NCI-H526 (cell line): Measurements from ENCODE around the gene FAM149A.

Experiments used
- DNase-seq, 2 experiments: peaks; one replicate each; lab custom pipeline; 2025; lab: John Stamatoyannopoulos, UW

Gene FAM149A

DNA sequence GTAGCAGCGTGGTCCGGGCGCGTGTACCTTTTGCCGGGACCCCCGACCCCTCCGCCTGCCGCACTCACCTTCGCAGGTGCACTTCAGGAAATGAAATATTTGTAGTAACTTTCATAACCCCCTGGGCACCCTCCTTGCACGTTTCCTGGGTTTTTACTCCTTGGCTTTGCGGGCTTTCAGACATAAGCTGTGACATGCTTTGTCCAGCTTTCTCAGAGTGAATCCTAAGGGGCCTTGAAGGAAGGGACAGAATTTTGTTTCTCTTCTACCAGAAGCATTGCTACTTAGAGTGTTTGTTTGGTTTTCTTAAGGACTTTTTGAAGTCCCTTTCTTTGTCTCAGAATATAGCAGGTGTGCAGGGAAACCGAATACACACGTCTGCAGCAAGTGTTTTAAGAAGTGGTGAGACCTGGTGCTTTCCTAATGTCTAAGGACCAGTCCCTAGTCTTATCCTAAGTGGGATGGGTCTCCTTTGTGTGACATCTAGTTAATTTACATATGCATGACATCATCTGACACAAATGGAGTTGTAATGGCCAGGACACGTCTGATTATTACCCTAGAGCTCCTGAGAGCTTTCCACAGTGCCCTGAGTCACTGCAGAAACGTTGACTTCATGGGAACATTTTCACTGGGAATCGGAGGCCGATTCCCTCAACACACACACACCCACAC, 1.3 kb downstream of the FAM149A start:
- peak in 1 of 2 experiments; percentile 11 for DNase-seq

DNA sequence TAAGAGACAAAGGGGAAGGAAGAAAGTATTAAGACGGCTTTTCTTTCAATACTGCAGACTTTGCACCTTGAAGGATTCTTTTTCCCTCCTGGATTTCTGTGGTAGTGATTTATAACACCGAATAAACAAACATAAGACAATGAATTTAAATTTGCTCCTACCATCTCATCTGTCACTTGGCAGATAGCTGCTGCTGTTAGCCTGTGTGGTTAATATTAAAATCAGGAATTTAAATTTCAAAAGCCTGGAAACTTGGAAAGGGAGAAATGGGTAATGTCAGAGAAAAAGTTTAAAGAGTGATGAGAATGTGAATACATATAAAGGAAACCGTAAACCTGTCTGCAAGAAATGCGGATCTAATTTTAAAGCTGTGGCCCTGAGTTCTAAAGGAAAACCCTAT, 3.4 kb downstream of the FAM149A start:
- DNase-seq, result no peak

DNA sequence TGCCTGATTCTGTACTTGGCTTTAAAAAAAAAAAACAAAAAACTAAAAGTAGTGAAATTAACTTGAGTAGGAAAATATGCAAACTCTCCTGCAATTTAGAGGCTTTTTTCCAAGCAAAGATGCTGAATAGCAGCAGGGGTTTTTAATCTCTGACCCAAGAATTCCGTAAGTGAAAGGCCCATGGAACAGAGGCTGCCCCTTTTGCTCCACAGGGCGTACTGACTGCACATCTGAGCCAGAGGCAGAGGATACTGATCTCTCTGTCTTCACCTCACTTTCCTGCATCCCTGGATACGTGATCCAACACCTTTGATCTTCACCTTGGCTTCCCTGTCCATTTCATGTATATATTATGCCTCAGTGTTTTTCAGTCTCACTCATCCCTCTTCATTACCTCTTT, 3.9 kb downstream of the FAM149A start:
- DNase-seq, result no peak

DNA sequence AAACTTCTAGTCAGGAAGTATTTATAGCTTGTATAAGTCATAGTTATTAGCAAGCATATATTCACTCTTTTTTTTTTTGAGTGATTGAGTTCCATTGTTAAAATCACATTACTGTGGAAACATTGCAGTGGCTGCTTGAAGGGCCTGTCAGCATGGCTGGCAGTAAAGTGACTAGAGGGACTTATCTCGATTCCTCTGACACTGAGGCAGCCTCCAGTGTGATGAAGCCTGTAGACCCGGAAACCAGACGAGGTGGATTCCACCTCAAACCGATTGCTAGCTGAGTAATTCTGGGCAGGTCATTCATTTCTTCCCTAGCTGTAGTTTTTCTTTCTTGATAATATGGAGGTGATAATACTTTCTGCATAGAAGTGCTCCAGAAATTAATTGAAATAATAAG, 4.7 kb downstream of the FAM149A start:
- no peak for DNase-seq

DNA sequence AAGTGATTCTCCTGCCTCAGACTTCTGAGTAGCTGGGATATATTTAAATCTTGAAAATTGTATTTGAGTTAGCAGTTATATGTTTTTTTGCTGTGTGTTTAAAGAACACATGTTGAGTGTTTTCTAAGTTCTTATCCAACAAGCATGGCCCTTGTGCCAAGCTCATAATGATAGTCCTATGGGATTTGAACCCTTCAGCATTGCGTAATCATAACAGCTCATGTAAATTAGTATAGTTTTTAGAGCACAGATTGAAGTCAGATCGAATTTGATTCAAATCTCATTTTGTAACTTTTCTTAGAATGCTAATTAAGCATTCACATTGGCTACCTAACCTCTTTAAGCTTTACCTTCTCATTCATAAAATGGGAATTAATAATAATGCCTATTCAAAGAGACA, 12.2 kb downstream of the FAM149A start:
- DNase-seq, result no peak

DNA sequence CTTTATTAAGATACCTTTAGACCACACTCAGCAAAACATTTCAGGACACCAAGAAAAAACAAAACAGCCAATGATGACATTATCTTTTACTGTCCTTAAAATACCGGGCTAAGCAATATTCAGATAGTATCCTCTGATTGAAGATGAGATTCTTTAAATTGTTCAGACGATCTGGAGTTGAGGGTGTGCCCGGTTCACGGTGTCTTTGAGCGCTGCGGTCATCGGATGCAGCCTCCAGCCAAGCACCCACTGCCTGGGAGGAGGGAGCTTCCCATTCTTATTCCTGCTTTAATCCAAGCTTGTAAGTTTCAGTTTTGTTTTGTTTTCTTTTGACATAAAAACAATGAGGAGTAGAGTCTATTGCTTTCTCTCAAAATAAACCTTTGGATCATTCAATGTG, 14.1 kb downstream of the FAM149A start:
- no peak for DNase-seq

DNA sequence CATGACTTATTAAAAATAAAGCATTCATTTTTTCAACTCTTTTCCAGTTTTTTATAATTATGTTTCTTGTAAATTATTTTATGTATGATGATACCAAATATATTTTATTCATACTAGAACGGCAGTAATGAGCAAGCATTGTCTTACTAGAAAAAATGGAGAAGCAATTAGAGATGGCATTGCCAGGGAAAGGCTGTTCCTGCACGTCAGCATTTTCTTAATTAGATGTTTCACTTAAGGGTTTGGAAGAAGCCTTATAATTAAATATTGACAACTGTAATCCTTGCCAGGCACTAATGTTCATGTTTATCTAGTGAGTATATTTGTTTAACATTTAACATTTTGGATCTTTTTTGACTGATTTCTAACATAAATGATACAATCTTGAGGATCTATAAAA, 16.6 kb downstream of the FAM149A start:
- no peak for DNase-seq

DNA sequence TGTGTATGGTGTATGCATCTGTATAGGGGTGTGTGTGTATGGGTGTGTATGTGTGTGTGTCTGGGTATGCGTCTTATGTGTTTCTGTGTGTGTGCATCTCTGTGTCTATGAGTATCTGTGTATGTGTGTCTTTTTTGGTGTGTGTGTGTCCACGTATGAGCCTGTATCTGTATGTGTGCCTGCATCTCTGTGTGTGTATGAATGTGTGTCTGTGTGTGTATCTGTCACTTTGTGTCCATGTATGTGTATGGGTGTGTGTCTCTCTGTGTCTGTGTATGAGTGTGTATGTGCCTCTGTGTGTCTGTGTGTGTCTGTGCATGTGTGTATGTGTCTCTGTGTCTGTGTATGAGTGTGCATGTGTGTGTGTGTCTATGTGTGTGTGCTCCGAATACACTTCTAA, 24.3 kb downstream of the FAM149A start:
- DNase-seq, result no peak

DNA sequence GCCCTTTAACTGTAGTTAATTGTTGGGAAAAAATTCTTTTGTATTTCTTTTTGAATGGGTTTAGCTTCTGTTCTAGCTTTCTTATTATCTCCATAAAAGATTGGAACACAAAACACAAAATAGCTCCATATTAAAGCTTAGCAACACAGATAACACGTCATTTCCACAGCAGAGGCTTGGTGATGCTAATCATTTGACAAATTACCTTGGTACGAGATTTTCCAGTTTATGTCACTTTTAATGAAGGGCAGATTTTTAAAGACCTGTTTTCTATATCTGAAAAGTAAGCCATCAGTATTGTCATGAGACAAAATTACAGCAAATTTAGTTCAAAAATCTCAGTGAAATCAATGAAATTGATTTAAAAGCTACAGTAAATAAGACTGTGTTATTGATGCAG, 27.4 kb downstream of the FAM149A start:
- no peak for DNase-seq

DNA sequence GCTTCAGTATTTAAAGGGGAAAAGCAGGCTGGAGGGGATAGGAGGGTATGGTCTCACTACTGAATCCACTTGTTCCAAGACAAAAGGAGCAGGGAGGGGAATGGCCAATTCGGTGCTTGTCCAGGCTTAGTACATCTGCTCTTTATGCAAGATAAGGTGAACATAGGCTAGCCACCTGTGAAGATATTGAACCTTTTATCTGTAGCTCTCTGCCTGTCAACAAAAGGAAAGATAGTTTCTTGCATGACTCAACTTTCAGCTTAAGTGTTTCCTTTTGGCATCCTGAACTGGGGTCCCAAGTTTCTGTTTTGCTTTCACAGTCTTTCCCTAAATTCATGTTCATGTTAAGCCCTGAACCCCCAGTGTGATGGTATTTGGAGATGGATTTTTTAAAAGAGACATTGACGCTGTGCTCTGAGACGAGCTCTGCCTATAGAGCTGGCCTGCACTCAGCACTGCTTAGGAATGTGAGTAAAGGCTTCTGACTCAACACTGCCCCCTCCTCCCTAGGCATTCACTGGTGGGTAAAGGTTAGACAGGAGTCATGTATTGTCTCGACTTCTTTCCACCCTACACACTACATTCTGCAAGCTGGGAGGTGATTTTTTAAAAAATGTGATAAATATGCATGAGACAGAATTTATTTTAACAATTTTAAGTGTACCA, 28.2 kb downstream of the FAM149A start:
- DNase-seq, result peak in 1 of 2 experiments; percentile 1

DNA sequence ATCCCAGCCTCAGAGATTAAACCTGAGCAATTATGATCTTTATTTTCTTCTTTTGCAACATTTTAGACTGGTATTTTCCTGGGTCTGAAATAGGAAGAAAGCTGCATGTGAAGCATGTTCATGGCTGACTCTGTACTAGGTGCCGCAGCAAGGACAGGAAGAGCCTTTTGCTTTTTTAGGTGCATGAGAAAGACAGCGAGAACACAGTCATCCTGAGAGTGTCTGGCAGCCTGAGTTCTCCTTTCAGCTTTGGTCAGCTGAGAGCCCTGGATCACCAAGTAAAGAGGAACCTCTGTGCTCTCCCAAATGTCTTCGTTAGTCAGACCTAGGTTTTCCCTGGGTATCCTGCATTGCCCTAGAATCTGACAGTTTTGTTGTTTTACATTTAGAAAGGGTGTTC, 29.8 kb downstream of the FAM149A start:
- no peak for DNase-seq

DNA sequence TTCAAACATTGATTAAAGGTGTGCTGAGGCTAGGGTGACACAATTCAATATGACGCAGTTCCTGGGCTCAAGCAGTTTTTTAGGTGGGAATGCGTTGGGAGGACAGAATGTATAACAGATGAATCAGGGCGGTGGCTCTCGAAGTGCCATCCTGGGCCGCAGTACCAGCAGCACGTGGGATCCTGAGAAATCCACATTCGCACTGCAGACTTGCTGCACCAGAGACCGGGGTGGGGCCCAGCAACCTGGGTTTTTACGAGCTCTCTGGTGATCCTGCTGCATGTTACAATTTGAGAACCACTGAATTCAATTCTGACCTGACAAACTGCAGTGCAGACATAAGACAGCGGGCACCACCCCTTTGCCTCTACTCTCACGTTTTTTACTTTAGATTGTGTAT, 30.4 kb downstream of the FAM149A start:
- DNase-seq, result no peak

DNA sequence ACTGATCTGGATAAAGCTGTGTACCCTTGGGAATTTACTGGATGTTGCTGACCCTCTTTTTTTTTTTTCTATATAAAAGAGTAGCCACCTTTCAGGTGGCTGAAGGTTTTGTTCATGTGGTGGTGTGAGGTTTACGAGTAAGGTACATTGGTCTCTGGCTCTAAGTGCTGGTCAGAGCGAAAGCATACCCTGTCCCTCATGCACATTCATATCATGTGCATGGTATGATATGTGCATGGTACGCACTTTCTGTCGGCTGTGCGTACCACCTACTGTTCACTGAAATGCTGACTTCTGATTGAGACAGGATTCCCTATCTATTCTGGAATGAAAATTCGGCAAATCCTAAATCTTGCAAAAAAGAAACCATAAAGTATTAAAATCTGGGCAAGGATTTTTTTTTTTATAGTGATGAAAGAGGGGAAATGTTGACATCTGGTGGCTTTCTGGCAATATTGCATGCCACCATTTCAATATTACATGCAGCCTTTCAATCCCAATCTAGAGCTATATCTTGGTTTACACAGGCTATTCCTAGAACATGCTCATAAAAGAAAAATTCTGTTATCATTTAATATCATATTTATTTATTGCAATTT, 32.8 kb downstream of the FAM149A start:
- peak in 1 of 2 experiments; percentile 14 for DNase-seq

DNA sequence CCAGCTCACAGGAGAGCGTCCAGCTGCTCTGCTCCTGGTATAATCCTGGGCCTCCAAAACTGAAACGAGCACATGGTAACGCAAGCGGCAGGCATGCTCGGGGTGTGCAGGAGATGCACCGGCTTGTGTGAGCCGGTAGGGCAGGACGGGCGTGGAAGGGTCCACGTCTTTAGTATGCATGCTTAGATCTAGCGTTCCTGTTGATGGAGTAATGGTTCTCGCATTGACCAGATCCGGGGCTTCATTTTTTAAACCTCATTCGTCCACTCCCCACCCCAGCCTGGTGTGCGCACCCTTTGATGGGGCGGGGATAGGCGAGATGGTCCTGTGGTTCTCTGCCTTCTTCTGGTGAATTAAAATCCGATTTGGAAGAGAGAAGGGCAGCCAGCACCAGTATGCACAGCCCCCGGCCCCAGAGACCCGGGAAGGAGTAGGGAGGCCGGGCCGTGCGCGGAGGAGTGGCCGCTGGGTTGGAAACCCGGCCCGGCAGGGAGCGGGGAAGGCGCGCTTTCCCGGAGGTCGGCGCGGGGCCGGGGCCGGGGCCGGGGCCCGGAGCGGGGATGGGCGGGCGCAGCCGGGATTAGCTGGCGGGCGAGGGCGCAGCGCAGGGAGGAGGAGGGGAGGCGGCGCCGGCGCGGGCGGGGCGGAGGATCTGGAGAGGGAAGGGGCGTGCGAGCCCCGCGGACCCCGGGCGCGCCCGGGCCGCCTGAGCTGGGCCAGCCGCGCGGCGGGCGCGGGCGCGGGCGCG, 39.9 kb downstream of the FAM149A start:
- DNase-seq, result peak in 1 of 2 experiments; percentile 64

DNA sequence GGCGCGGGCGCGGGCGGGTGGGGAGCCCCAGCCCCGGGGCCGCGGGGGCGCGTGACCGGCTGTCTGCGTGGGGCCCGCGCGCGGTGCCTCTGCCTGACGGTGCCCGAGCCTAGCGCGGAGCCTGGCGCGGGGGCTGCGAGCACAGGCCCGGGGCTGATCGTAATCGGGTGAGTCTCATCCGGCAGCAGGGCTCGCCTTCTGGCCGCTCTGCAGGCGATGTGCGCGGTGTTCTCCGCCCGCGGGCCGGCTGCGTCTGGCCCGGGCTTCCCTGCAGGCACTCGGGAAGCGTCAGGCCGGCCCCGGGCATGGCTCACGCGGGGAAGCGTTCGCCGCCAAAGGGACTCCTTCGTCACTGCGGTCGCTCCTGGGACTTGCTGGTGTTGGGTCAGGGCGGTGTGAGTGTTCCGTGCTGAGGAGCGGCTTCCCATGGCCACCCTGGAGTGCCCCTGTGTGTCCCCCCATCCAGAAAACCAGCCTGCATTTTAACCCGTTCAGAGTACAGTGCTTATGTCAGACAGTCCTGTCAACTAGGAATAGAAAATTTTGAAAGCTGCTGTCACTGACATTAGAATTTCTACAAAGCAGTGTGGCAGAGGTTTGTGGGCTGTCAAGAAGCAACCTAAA, 40.6 kb downstream of the FAM149A start:
- peak; percentile 33 to 58 for DNase-seq

DNA sequence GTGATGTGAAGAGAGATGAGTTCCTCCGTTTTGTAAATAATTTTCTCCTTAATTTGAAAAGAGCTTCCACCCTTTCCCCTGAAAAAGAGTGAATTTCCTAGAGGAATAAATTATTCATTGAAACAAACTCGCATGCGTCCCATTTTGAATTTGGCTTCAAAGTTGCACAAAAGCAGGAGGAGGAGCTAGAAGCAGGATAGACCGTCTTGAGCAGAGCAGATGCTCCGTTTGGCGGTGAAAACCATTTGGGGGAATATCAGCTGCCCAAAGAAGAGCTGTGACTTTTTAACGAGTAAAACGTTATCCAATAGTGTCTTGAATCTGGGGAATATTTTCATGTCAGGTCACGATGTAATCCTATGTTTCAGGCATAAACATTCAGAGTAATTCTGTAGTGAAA, 42.0 kb downstream of the FAM149A start:
- no peak for DNase-seq

DNA sequence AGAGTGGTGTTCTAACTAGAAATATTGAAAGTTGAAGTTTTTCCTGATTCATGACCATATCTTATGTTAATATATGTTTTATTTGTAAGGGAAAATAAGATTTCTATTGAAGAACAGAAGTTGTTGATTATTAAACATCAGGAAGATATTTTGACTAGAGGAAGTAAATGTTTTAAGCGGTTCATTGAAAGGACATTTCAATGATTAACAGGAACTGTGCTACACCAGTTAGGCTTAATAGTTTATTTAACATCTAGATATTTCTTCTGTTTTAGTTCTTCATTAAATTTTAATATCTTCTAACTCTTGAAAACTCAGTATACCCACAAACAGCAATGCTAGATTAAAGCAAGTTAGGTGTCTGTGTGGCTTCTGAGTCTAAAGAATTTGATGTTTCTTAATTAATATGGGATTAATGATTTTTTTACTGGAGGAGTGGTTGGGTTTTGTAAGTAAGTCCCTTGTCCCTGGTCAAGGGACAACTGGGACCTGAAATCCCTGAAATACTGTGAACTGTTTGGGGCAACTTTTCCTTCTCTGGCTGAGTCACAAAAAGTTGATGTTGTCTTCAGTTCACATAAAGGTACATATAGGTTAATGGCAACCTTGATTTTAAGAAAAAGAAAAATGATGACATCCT, 44.0 kb downstream of the FAM149A start:
- no peak for DNase-seq

DNA sequence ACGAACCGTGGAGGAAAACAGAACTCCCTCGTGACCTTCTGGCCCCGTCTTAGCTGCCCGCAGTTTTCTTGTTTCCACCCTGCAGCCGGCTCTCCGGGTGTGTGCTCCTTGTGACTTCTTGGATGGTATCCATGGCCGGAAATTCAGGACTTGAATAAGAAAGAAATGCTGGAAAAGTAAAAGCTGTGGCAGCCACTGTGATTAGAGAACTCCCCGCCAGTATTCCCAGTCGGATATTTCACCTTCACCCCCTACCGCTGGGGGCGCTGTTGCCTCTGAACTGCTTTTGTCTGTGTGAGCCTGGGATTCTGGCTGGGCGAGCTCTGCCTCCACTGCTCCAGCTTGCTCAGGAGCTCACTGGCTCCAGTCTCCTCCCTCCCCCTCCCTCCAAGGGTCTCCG, 45.4 kb downstream of the FAM149A start:
- DNase-seq, result no peak

DNA sequence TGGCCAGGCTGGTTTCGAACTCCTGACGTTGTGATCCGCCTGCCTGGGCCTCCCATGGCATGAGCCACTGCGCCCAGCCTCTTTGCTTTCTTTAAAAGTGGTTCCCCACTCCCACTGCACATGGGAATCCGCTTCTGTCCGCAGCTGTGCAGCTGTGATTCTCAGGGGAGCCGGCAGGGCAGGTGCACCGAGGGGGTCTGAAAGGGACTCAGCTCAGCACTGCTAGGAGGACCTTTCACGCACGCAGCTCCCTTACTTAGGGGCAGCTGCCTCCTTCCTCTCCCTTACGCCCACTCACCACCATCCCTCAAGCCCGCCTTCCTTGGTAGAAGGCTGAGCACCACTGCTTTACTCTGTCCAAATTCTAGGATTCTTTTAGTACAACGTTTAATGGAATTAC, 46.4 kb downstream of the FAM149A start:
- DNase-seq, result no peak

DNA sequence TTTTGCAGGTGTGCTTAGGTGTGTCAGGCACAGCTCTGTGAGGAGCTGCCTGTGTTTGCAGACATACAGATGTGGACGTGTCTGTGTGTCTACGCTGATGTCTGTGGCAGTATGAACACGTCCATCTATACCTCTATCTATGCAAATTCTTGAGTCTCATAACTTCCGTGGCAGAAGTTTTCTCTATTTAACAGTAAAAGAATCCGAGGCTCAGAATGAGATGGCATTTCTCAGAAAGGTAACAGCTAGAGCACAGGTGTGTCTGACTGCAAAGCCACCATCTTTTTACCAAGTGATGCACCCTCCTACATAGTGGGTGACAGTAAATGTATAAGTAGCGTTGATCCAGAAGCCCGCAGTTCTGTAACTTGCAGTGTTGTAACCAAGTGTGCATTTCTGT, 47.0 kb downstream of the FAM149A start:
- DNase-seq, result no peak

DNA sequence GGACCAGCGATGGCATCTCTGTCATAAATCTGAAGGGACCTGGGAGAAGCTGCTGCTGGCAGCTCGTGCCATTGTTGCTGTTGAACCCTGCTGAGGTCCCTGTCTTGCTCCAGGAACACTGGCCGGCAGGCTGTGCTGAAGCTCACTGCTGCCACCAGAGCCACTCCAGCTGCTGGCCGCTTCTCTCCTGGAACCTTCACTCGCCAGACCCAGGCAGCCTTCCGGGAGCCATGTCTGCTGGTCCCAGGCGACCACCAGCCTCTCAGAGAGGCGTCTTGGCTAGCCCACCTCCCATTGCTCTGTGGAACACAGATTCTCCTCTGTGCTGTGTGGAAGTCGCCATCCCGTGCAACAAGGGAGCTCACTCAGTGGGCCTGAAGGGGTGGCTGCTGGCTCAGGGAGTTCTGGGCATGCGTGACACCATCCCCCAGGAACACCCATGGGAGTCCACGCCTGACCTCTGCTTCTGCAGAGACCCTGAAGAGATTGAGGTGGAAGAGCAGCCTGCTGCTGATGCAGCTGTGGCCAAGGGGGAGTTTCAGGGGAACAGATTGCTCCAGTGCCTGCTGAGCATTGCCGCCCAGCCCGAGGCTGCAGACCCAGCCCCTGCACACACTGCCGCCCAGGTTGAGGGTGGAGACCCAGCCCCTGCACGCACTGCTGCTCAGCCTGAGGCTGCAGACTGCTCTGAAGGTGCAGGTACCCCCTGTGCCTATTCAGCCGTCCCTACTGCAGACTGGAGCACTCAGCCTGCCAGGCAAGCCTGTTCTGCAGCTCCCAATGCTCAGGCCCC, 53.7 kb downstream of the FAM149A start:
- no peak for DNase-seq
